Heart left ventricle (tissue), 13 donors: ENCODE measurements around the gene UGT1A7.

ENCODE experiments used
- CTCF ChIP-seq, 12 donors: fragments of 200-600 bp; sonication (generic) in 4 of 12; IDR thresholded peaks; one replicate each; pipeline versions ENCODE4 v1.5.0 to v1.8.0; 2018 to 2022; ENCODE audit warnings: antibody characterized with exemption in 12 of 12, mild to moderate bottlenecking in 5 of 12
- POLR2A ChIP-seq, 2 donors: fragments of 450-650 bp; IDR thresholded peaks; one replicate each; pipeline ENCODE4 v1.6.1; 2017; ENCODE audit warnings: antibody characterized with exemption in 2 of 2, mild to moderate bottlenecking in 2 of 2, moderate library complexity in 2 of 2
- donor health status: ischemic (EF 13 %, LVEDD 7.1; RV severe dilation, severe dysfunction).
- donor health status: DM: no; HTN: yes; CAD: no.
- donor health status: DM: no; HTN: no; CAD: no.
- donor health status: ischemic (EF 25% LVEDD 6.9; RV normal size, moderate dysfunction).
- donor health status: ischemic (EF 25% LVEDD 5.7; RV mildly dilated, moderate dysfunction).
- donor health status: ischemic (EF 35%, LVEDD 5.7; RV mildly dilated, moderate dysfunction).
- donor health status: nonischemic (EF 11% LVEDD 7.7; RV severe dilation, severe dysfunction).
- donor health status: DM: yes; HTN: yes; CAD: no.
- donor health status: PGD.
- donor health status: ischemic (EF 29% LVEDD 5.4; RV normal size, mild dysfunction).
- donor health status: nonischemic (EF 23%, LVEDD 6.1; RV moderate dilation, normal function).

- TF ChIP-seq CTCF (IDR thresholded peaks at IDR 0.05) (no peak), POLR2A (IDR thresholded peaks at IDR 0.05) (no peak)
Measured at GRCh38 chr2:233673896-233674295, 7.8 kb upstream of the UGT1A7 start.
